Measurements from ENCODE around the gene EDIL3. TPM values are rescaled to one million over a fixed set of nuclear protein-coding genes. Genes with fewer than 3 reads are reported as not detected.

EDIL3 gene
- total and polyA plus RNA-seq, 9 of the 15 experiments (the other 6 are each of a cell fraction or from before 2014, with no cell fraction given) = 0.09 TPM; not detected in 8

GRCh38 chr5:83964271-83964670, 420.4 kb downstream of the EDIL3 start (continued):
- TF ChIP-seq ARID4B (CRISPR knock-in tag; IDR thresholded peaks at IDR 0.05) (no peak), NUFIP1 (IDR thresholded peaks at IDR 0.05; ENCODE audit: partially characterized antibody) (no peak), HMGXB4 (CRISPR knock-in tag; IDR thresholded peaks at IDR 0.05) (no peak), CBFA2T2 (conservative IDR thresholded peaks at IDR 0.05) (no peak), TCF3 (CRISPR knock-in tag; IDR thresholded peaks at IDR 0.05) (no peak), ZNF398 (CRISPR knock-in tag; IDR thresholded peaks at IDR 0.05) (no peak)
- TF ChIP-seq, protein P1, sequence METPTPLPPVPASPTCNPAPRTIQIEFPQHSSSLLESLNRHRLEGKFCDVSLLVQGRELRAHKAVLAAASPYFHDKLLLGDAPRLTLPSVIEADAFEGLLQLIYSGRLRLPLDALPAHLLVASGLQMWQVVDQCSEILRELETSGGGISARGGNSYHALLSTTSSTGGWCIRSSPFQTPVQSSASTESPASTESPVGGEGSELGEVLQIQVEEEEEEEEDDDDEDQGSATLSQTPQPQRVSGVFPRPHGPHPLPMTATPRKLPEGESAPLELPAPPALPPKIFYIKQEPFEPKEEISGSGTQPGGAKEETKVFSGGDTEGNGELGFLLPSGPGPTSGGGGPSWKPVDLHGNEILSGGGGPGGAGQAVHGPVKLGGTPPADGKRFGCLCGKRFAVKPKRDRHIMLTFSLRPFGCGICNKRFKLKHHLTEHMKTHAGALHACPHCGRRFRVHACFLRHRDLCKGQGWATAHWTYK (CRISPR knock-in tag; IDR thresholded peaks at IDR 0.05) = no peak

Measured in K562 (cell line).